CD4-positive, CD25-positive, alpha-beta regulatory T cell (primary cell): ENCODE measurements around the gene NSUN4. TPM values are rescaled to one million over a fixed set of nuclear protein-coding genes. Genes with fewer than 3 reads are reported as not detected.
A peak's percentile ranks its signal among the peaks of the same experiment; 100 is the strongest.

Experiments used
- ATAC-seq, 2 donors: fragments of 150-1000 bp; cut with Tn5 transposase; one replicate each; pipeline ENCODE4 v1.10.0; 2021; ENCODE audit warnings: low read depth in 2 of 2, moderate number of reproducible peaks in 2 of 2, moderate library complexity in 1 of 2
- DNase-seq, 3 donors: peaks; one replicate each; pipeline versions ENCODE4 v3.0.0 to v3.0.0-alpha.2; 2012 to 2022; ENCODE audit warnings: mixed read lengths in 1 of 3
- H3K27ac ChIP-seq: one replicate; pipeline ENCODE4 v1.7.0; 2013; ENCODE audit warnings: mild to moderate bottlenecking, low read length; ENCODE audit not compliant: insufficient read depth, poor library complexity, severe bottlenecking
- H3K27me3 ChIP-seq: one replicate; pipeline ENCODE4 v1.7.0; 2013; ENCODE audit warnings: low read length; ENCODE audit not compliant: control insufficient read depth, insufficient read depth
- H3K36me3 ChIP-seq: one replicate; pipeline ENCODE4 v1.7.0; 2013; ENCODE audit warnings: mild to moderate bottlenecking, low read length, moderate library complexity; ENCODE audit not compliant: control insufficient read depth, insufficient read depth
- H3K4me1 ChIP-seq: 2 replicates; pipeline ENCODE4 v1.7.0; 2013; ENCODE audit warnings: mild to moderate bottlenecking, low read length; ENCODE audit not compliant: insufficient read depth, control insufficient read depth, poor library complexity, severe bottlenecking
- H3K4me3 ChIP-seq: one replicate; pipeline ENCODE4 v1.7.0; 2013; ENCODE audit warnings: low read depth, mild to moderate bottlenecking, low read length, moderate library complexity
- H3K9me3 ChIP-seq, 2 experiments: 1 replicate in 1 of 2; 2 replicates in 1 of 2; pipeline ENCODE4 v1.7.0; 2013; ENCODE audit warnings: low read length in 2 of 2, mild to moderate bottlenecking in 1 of 2, moderate library complexity in 1 of 2; ENCODE audit not compliant: control insufficient read depth in 2 of 2
- H3K27ac Mint-ChIP-seq, 3 donors: one replicate each; pipeline ENCODE4 v1.8.0; 2020 to 2022; ENCODE audit warnings: mild to moderate bottlenecking in 3 of 3, mixed read lengths in 3 of 3, moderate library complexity in 2 of 3
- H3K27me3 Mint-ChIP-seq: one replicate; pipeline ENCODE4 v1.8.0; 2022; ENCODE audit warnings: mild to moderate bottlenecking, mixed read lengths
- H3K36me3 Mint-ChIP-seq: one replicate; pipeline ENCODE4 v1.8.0; 2020; ENCODE audit warnings: mixed read lengths
- H3K4me1 Mint-ChIP-seq, 4 donors: one replicate each; pipeline ENCODE4 v1.8.0; 2020 to 2022; ENCODE audit warnings: mixed read lengths in 4 of 4, mild to moderate bottlenecking in 1 of 4
- H3K4me3 Mint-ChIP-seq, 4 donors: one replicate each; pipeline ENCODE4 v1.8.0; 2020 to 2022; ENCODE audit warnings: mild to moderate bottlenecking in 4 of 4, mixed read lengths in 4 of 4, moderate library complexity in 3 of 4
- H3K9me3 Mint-ChIP-seq, 7 donors: one replicate each; pipeline ENCODE4 v1.8.0; 2020 to 2022; ENCODE audit warnings: mixed read lengths in 7 of 7, mild to moderate bottlenecking in 3 of 7, moderate library complexity in 2 of 7
- polyA plus RNA-seq, 4 donors: library from polyadenylated mRNA; unstranded; fragments of 300-500 nt; fragmentation: Illumina TruSeq; gene quantifications; one replicate each; pipeline ENCODE4 v1.2.3, GENCODE V29; 2021
- total RNA-seq: library from RNA; stranded (reverse); gene quantifications from one replicate; pipeline ENCODE4 v1.2.3, GENCODE V29; 2022

The NSUN4 gene
- total and polyA plus RNA-seq, 5 donors from 2014 or later, result 10.8 to 33.4 (median 16.3) TPM

DNA sequence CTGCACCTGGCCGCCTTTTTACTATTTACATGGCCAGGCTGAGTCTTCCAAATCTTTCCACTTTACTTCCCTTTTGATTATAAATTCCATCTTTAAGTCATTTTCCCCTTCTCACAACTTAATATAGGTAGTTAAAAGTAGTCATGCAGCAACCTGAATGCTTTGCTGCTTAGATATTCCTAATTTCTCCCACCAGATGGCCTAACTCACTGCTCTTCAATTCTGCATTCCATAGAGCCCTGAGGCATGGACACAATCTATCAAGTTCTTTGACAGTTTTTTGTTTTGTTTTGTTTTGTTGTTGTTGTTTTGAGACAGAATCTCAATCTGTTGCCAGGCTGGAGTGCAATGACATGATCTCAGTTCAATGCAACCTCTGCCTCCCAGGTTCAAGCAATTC is 31.8 kb downstream of the NSUN4 start:
- Histone ChIP-seq H3K27me3 (no peaks in the 10 kb centered on the region), H3K4me1 (no peaks in the 10 kb centered on the region), H3K4me3 (no peak overlapping the region), H3K36me3 (peaks cover 10% of the 10 kb centered on the region), H3K9me3 (no peaks in the 10 kb centered on the region), H3K27ac (no peak overlapping the region)
- H3K27me3 Mint-ChIP-seq, result no peaks in the 10 kb centered on the region
- no peak overlapping the region for H3K27ac Mint-ChIP-seq
- H3K4me1 Mint-ChIP-seq, result peaks cover 0 to 4% (median 2%) of the 10 kb centered on the region in 4 donors
- no peak overlapping the region for H3K4me3 Mint-ChIP-seq
- H3K36me3 Mint-ChIP-seq, result peaks cover 19% of the 10 kb centered on the region
- DNase-seq, result no peak
- no peaks in the 10 kb centered on the region for H3K9me3 Mint-ChIP-seq
- no peak for ATAC-seq

DNA sequence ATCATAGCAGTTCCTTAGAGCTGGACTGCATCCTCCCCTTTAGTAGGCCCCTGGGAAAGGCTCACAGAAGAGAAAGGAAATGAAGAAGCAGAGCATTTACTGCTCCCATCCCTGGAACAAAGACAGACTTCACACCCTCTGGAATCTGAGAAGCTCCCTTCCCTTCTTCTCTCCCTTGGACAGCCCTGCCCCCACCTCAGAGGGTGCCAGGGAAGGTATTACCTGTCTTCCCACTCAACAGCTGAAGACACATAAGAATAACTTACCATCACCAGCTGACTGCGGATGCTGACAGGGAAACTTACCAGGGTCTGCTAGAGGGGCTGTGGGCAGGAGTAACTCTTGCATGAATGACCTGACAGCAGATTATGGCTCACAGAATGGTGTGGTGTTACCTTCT is 39.4 kb downstream of the NSUN4 start:
- ATAC-seq (no peak), DNase-seq (no peak)
- Histone ChIP-seq H3K4me1 (no peaks in the 10 kb centered on the region), H3K4me3 (no peak overlapping the region), H3K27ac (no peak overlapping the region), H3K27me3 (no peaks in the 10 kb centered on the region), H3K36me3 (no peaks in the 10 kb centered on the region), H3K9me3 (no peaks in the 10 kb centered on the region)
- Mint-ChIP-seq H3K27ac (no peak overlapping the region), H3K9me3 (peaks cover 0 to 7% (median 3%) of the 10 kb centered on the region in 7 donors), H3K4me1 (no peaks in the 10 kb centered on the region), H3K4me3 (no peak overlapping the region), H3K27me3 (no peaks in the 10 kb centered on the region), H3K36me3 (peaks cover 13% of the 10 kb centered on the region)

DNA sequence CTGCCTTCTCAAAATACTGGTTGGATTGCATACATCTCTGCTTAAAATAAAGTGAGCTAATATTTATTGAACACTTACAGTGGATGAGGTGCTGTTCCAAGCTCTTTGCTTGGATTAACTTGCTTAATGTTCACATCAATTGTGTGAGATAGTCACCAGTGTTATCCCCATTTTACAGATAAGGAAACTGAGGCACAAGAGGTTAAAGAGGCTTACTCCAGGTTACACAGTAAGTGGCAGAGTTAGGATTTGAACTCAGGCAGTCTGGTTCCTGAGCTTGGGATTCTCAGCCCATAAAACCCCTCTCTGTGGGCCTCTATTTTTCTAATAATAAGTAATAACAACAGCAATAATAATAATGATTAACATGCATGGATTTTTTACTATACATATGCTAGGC is 39.9 kb downstream of the NSUN4 start:
- no peak overlapping the region for H3K4me3 Mint-ChIP-seq
- no peak overlapping the region for H3K4me3 ChIP-seq
- H3K27me3 Mint-ChIP-seq, result no peaks in the 10 kb centered on the region
- H3K36me3 ChIP-seq, result no peaks in the 10 kb centered on the region
- no peaks in the 10 kb centered on the region for H3K4me1 Mint-ChIP-seq
- H3K36me3 Mint-ChIP-seq, result peaks cover 13% of the 10 kb centered on the region
- DNase-seq (no peak), ATAC-seq (no peak)
- H3K9me3 ChIP-seq, result no peaks in the 10 kb centered on the region
- no peaks in the 10 kb centered on the region for H3K4me1 ChIP-seq
- H3K27me3 ChIP-seq, result no peaks in the 10 kb centered on the region
- no peak overlapping the region for H3K27ac Mint-ChIP-seq
- peaks cover 0 to 8% (median 3%) of the 10 kb centered on the region in 7 donors for H3K9me3 Mint-ChIP-seq
- no peak overlapping the region for H3K27ac ChIP-seq

DNA sequence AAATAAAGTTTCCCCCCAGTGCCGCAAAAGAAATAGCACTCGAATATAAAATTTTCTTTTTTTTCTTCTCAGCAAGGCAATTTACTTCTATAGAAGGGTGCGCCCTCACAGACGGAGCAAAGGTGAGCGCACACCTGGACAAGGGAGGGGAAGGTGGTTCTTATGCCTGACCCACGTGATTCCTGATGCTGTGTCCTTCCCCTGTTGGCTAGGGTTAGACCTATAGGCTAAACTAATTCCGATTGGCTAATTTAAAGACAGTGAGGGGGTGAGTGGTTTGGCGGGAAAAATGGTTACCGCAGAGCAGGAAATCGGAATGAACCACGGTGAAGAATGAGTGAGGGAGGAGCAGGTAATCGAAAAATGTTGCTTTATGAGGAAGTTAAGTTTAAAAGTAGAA is 52.9 kb downstream of the NSUN4 start:
- no peaks in the 10 kb centered on the region for H3K4me1 ChIP-seq
- Mint-ChIP-seq H3K4me1 (peaks cover 0 to 11% (median 3%) of the 10 kb centered on the region in 4 donors), H3K4me3 (peak overlapping the region in 2 of 4 donors; percentile 69 to 80), H3K27ac (no peak overlapping the region), H3K9me3 (peaks cover 0 to 17% (median 4%) of the 10 kb centered on the region in 7 donors), H3K27me3 (peaks cover 27% of the 10 kb centered on the region), H3K36me3 (peaks cover 8% of the 10 kb centered on the region)
- H3K27me3 ChIP-seq, result peaks cover 3% of the 10 kb centered on the region
- H3K27ac ChIP-seq, result no peak overlapping the region
- H3K9me3 ChIP-seq, result peaks cover 3 to 11% of the 10 kb centered on the region in 2 experiments
- no peaks in the 10 kb centered on the region for H3K36me3 ChIP-seq
- H3K4me3 ChIP-seq, result no peak overlapping the region
- ATAC-seq (no peak), DNase-seq (no peak)

DNA sequence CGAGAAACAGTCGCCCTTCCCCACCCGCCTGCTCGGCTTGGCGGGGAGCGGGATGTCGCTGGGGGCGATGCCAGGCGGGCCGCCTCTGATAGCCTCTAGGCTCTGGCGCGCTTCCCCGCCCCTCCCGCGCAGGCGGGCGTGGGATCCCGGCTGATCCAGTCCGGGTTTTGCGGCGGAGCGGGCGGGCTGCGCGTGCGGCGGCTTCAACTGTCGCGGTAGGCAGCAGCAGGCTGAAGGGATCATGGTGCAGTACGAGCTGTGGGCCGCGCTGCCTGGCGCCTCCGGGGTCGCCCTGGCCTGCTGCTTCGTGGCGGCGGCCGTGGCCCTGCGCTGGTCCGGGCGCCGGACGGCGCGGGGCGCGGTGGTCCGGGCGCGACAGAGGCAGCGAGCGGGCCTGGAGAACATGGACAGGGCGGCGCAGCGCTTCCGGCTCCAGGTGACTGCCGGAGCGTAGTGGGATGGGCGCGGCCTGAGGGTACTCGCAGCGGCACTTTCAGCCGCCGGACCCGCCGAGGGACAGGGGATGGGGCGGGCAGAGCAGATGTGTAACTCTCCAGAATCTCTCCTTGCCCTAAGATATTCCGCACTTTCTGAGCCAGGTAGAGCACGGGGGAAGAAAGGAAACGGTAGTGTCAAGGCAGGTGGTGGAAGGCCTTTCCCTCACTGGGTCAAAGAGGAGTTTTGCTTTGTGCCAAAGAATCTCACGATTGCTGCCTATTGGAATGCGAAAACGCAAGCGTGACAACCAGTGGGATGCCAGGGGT is 53.7 kb downstream of the NSUN4 start, which contains the start of gene FAAH:
TSS of gene FAAH (plus strand) at position 210 of the 764 bp plus-strand sequence. CDS start at position 242, 32 bp downstream.
- Mint-ChIP-seq H3K27me3 (peaks cover 34% of the 10 kb centered on the region), H3K9me3 (peaks cover 0 to 17% (median 4%) of the 10 kb centered on the region in 7 donors), H3K4me1 (peaks cover 0 to 11% (median 3%) of the 10 kb centered on the region in 4 donors), H3K4me3 (peak within 1 kb of the TSS in 2 of 4 donors; percentile 80 to 84), H3K27ac (peak within 1 kb of the TSS in 1 of 3 donors; percentile 80), H3K36me3 (peaks cover 8% of the 10 kb centered on the region)
- peak; percentile 31 to 50 for ATAC-seq
- peak in 2 of 3 donors; percentile 42 to 52 for DNase-seq
- Histone ChIP-seq H3K36me3 (no peaks in the 10 kb centered on the region), H3K27me3 (peaks cover 3% of the 10 kb centered on the region), H3K27ac (no peak within 1 kb of the TSS), H3K4me1 (no peaks in the 10 kb centered on the region), H3K9me3 (peaks cover 3 to 11% of the 10 kb centered on the region in 2 experiments), H3K4me3 (no peak within 1 kb of the TSS)

DNA sequence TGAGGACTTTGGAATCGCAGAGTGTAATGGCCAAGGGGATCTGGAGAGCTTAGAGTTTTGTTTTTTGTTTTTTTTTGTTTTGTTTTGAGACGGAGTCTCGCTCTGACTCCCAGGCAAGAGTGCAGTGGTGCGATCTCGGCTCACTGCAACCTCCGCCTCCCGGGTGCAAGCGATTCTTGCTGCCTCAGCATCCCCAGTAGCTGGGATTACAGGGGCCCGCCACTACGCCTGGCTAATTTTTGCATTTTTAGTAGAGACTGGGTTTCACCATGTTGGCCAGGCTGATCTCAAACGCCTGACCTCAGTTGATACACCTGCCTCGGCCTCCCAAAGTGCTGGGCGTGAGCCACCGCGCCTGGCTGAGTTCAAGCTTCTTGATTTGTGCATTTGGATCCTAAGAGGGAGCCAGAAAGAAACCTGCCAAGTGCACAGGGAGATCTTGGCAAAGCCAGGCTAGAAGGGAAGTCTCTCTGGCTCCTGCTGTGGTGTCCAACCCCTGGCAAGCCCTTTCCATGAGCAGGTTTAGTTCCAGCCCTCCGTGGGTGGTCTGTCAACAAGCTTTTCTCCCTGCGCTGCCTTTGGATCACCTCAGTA is 54.4 kb downstream of the NSUN4 start:
- peaks cover 3 to 11% of the 10 kb centered on the region in 2 experiments for H3K9me3 ChIP-seq
- ATAC-seq (no peak), DNase-seq (no peak)
- Mint-ChIP-seq H3K36me3 (peaks cover 8% of the 10 kb centered on the region), H3K4me1 (peaks cover 0 to 11% (median 5%) of the 10 kb centered on the region in 4 donors), H3K9me3 (peaks cover 0 to 17% (median 4%) of the 10 kb centered on the region in 7 donors), H3K4me3 (peak overlapping the region in 2 of 4 donors; percentile 80 to 84), H3K27me3 (peaks cover 31% of the 10 kb centered on the region), H3K27ac (no peak overlapping the region)
- H3K36me3 ChIP-seq, result no peaks in the 10 kb centered on the region
- H3K4me1 ChIP-seq, result no peaks in the 10 kb centered on the region
- no peak overlapping the region for H3K4me3 ChIP-seq
- H3K27ac ChIP-seq, result no peak overlapping the region
- peaks cover 3% of the 10 kb centered on the region for H3K27me3 ChIP-seq

DNA sequence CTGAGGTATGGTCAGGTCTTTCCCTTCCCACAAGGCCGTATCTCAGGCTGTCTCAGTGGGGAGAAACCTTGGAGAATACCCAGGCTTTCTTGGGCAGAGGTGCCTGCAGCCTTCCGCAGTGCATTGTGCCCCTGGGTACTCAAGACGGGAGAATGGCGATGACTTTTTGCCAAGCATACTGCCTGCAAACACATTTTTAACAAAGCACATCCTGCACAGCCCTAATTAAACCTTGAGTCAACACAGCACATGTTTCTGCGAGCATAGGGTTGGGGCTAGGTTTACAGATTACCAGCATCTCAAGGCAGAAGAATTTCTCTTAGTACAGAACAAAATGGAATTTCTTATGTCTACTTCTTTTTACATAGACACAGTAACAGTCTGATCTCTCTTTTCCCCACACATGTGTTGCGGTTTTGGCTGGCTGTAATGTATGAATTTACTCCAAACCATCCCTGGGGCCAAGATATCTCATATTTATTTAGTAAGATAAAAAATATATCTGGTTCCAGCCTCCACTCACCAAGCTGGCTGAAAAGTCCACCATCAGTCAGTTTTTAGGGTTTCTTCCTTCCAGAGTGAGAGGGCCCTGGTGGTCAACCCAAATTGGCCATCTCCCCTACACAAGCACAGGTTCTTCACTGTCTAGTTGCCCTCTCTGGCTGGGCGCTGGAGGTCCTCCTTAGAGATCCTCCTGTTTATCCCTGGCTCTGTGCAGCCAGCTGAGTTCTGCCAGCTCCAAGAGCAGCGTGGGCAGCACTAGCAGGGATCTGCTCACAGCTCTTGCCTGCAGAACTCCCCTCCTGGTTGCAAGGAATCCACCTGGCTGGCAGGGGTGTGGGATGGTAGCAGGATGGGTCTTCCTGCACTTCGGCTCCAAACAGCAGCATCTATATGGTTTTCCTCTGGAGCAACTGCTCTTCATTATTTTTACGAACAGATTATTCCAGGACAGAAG is 56.1 kb downstream of the NSUN4 start:
- H3K36me3 Mint-ChIP-seq, result peaks cover 8% of the 10 kb centered on the region
- Histone ChIP-seq H3K9me3 (peaks cover 1 to 11% of the 10 kb centered on the region in 2 experiments), H3K36me3 (no peaks in the 10 kb centered on the region), H3K4me1 (no peaks in the 10 kb centered on the region), H3K4me3 (no peak overlapping the region), H3K27ac (no peak overlapping the region), H3K27me3 (peaks cover 3% of the 10 kb centered on the region)
- no peak overlapping the region for H3K4me3 Mint-ChIP-seq
- H3K4me1 Mint-ChIP-seq, result peaks cover 0 to 15% (median 6%) of the 10 kb centered on the region in 4 donors
- peaks cover 31% of the 10 kb centered on the region for H3K27me3 Mint-ChIP-seq
- H3K27ac Mint-ChIP-seq, result no peak overlapping the region
- peaks cover 0 to 17% (median 4%) of the 10 kb centered on the region in 7 donors for H3K9me3 Mint-ChIP-seq
- DNase-seq (no peak), ATAC-seq (no peak)
